Measurements from ENCODE around the gene RASGRF1. TPM values are rescaled to one million over a fixed set of nuclear protein-coding genes. Genes with fewer than 3 reads are reported as not detected.

RASGRF1 gene
- total and polyA plus RNA-seq, 2 experiments from 2014 or later, result 0.06 TPM; not detected in 1

DNA sequence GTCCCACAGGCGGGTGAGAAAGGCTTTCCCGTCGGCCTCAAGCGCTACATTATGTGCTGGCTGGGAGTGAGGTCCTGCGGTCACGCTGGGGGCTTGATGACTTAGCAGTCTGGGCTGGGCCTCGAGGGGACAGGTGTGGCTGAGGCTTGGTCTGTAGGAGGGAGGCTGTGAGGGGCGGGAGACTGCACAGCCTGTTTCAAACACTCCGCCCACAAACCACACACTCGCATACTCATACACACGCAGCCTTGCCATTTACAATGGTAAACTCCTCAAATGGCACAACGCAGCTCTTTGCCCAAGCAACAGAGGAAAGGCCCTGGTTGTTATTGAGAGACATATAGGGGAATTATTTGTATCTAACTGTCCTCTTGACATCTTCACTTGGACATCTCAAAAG lies 32.4 kb upstream of the RASGRF1 start:
- Histone ChIP-seq H3K4me1 (ENCODE audit: low read depth) (no peaks in the 10 kb centered on the region), H3K4me3 (no peak overlapping the region), H3K27ac (no peak overlapping the region), H3K9me3 (ENCODE audit: low read depth) (no peaks in the 10 kb centered on the region), H3K36me3 (no peaks in the 10 kb centered on the region), H3K27me3 (no peaks in the 10 kb centered on the region)
- DNase-seq (ENCODE audit: low read depth in 1 of 2, low spot score in 1 of 2), result no peak
- TF ChIP-seq, protein P1, sequence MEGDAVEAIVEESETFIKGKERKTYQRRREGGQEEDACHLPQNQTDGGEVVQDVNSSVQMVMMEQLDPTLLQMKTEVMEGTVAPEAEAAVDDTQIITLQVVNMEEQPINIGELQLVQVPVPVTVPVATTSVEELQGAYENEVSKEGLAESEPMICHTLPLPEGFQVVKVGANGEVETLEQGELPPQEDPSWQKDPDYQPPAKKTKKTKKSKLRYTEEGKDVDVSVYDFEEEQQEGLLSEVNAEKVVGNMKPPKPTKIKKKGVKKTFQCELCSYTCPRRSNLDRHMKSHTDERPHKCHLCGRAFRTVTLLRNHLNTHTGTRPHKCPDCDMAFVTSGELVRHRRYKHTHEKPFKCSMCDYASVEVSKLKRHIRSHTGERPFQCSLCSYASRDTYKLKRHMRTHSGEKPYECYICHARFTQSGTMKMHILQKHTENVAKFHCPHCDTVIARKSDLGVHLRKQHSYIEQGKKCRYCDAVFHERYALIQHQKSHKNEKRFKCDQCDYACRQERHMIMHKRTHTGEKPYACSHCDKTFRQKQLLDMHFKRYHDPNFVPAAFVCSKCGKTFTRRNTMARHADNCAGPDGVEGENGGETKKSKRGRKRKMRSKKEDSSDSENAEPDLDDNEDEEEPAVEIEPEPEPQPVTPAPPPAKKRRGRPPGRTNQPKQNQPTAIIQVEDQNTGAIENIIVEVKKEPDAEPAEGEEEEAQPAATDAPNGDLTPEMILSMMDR (IDR thresholded peaks at IDR 0.05; ENCODE audit: low read depth, low read length), result no peak

DNA sequence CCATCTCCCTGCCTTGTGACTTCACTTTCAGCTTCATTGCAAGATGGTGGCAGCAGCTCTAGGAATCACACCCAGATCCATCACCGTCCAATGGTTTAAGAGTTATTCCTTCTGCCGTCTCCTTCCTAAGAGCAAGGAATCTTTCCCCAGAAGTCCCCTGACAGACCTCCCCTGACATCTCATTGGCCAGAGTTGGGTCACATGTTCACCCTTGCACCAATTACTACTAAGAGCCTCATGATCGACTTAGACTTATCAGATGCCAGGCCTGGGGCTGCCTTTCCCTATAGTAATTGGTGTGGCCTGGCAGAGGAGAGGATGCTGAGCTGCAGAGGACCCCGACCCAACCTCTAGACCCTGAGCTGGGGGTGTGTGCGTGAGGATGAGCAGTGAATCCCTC lies 31.8 kb upstream of the RASGRF1 start:
- no peak for DNase-seq (ENCODE audit: low read depth in 1 of 2, low spot score in 1 of 2)
- TF ChIP-seq, protein P1 (IDR thresholded peaks at IDR 0.05; ENCODE audit: low read depth, low read length), result no peak
- no peaks in the 10 kb centered on the region for H3K36me3 ChIP-seq
- H3K27me3 ChIP-seq, result no peaks in the 10 kb centered on the region
- no peak overlapping the region for H3K4me3 ChIP-seq
- no peaks in the 10 kb centered on the region for H3K9me3 ChIP-seq (ENCODE audit: low read depth)
- H3K4me1 ChIP-seq (ENCODE audit: low read depth), result no peaks in the 10 kb centered on the region
- H3K27ac ChIP-seq, result no peak overlapping the region

DNA sequence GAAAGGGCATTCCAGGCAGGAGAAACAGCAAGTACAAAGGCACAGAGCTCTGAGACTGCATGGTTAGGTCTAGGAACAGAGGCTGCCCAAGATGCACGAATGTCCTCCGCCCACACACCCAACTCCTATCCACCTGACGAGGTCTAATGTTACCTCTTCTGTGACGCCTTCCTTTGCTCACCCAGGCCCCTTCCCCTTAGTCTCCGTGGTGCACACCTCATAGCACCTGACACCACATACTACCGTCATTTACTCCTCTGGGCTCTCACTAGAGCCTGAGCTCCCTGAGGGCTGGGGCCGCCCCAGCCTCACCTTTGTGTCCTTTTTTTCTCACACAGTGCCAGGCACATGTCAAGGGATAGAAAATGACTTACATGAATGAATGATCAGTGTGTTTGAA lies 31.0 kb upstream of the RASGRF1 start:
- no peaks in the 10 kb centered on the region for H3K4me1 ChIP-seq (ENCODE audit: low read depth)
- no peak overlapping the region for H3K27ac ChIP-seq
- no peak overlapping the region for H3K4me3 ChIP-seq
- no peaks in the 10 kb centered on the region for H3K9me3 ChIP-seq (ENCODE audit: low read depth)
- TF ChIP-seq, protein P1 (IDR thresholded peaks at IDR 0.05; ENCODE audit: low read depth, low read length), result no peak
- H3K27me3 ChIP-seq, result no peaks in the 10 kb centered on the region
- no peak for DNase-seq (ENCODE audit: low read depth in 1 of 2, low spot score in 1 of 2)
- H3K36me3 ChIP-seq, result no peaks in the 10 kb centered on the region

DNA sequence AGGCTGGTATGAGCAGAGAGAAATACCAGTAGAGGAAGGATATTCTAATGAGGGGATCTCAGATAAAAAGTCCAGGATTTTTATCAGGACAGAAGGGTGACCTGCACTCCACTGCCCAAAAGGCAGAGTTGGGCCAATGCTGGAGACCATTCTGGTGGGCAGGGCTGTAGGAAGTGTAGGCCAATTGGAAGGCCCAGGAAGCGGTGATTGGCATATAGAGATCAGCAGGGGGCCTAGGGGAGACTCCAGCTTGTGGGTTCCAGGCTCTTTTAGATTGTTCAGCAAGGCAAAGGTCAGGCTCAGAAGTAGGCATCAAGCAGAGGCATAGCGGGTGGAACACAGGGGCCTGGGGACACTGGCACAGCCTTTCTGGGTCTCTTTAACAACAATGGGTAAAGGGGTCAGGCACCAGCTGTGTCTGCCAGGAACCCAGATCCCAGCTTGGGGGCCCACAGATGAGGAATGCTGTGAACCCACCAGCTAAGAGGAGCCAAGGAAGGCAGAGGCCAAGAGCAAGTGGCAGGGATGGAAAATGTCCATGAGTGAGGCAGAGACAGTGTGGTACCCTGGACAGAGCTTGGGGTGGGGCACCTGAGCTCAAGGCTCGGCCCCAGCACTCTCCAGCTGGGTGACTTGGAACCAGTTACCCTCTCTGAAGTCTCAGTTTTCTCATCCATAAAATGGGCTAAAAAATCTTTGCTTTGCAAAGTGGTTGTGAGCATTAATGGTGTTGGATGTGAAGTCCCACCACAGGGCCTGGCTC lies 27.0 kb upstream of the RASGRF1 start:
- TF ChIP-seq, protein P1 (IDR thresholded peaks at IDR 0.05; ENCODE audit: low read depth, low read length), result no peak
- Histone ChIP-seq H3K27ac (no peak overlapping the region), H3K4me1 (ENCODE audit: low read depth) (no peaks in the 10 kb centered on the region), H3K27me3 (no peaks in the 10 kb centered on the region), H3K4me3 (no peak overlapping the region), H3K36me3 (no peaks in the 10 kb centered on the region), H3K9me3 (ENCODE audit: low read depth) (no peaks in the 10 kb centered on the region)
- DNase-seq (ENCODE audit: low read depth in 1 of 2, low spot score in 1 of 2), result no peak

DNA sequence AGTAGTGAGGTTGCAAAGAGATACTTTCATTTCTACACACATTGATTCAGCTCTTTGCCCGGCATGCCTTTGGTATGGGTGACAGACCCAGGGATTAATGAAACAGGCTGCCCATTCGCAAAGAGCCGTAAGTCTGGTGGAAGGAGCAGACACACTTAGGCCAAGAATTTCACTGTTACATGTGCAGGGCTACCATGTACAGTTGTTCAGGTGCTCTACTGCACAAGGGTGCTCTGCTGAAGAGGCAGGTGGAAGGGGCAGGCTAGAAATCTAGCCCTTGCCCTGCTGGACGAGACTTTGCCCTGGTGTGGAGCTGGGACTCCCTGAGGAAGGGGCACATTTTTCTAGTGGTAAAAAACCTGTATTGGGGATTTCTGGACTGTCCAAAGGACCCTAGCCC lies 26.2 kb upstream of the RASGRF1 start:
- Histone ChIP-seq H3K27me3 (no peaks in the 10 kb centered on the region), H3K4me1 (ENCODE audit: low read depth) (no peaks in the 10 kb centered on the region), H3K9me3 (ENCODE audit: low read depth) (no peaks in the 10 kb centered on the region), H3K4me3 (no peak overlapping the region), H3K27ac (no peak overlapping the region), H3K36me3 (no peaks in the 10 kb centered on the region)
- DNase-seq (ENCODE audit: low read depth in 1 of 2, low spot score in 1 of 2), result no peak
- TF ChIP-seq, protein P1 (IDR thresholded peaks at IDR 0.05; ENCODE audit: low read depth, low read length), result no peak
